HCT116 (cell line): ENCODE results near the gene RNPEP. TPM values are rescaled to one million over a fixed set of nuclear protein-coding genes. Genes with fewer than 3 reads are reported as not detected.
A peak's percentile ranks its signal among the peaks of the same experiment; 100 is the strongest.

Source experiments
- ATAC-seq: fragments of 200-7000 bp; cut with Tn5 transposase; 2 replicates; pipeline ENCODE4 v1.9.1; 2020; ENCODE audit warnings: mild to moderate bottlenecking, moderate library complexity
- BruUV-seq: library from RNA; stranded (reverse); fragments of 400-500 nt; replicated peaks from 2 replicates; lab custom pipeline; 2021; lab: Mats Ljungman, UMichigan
- CTCF ChIA-PET: fragments of 300-600 bp; sonication (Branson Sonifier 250); formaldehyde crosslinking; loops from one replicate; lab custom pipeline; 2021; ENCODE audit warnings: antibody characterized with exemption; lab: Charles Lee
- POLR2A ChIA-PET: fragments of 300-600, 350-600 bp; sonication (Branson Sonifier 250); formaldehyde crosslinking; loops from one replicate; lab custom pipeline; 2021; ENCODE audit warnings: antibody characterized with exemption; lab: Charles Lee
- RAD21 ChIA-PET, 2 experiments: fragments of 300-600 bp; sonication (Branson Sonifier 250); formaldehyde crosslinking; loops; one replicate each; lab custom pipeline; 2023; ENCODE audit warnings: low total read pairs in 2 of 2; ENCODE audit not compliant: uncharacterized antibody in 2 of 2, unreplicated experiment in 2 of 2, low non-redundant PET in 1 of 2; lab: Charles Lee
- DNase-seq: peaks from one replicate; pipeline ENCODE4 v3.0.0-alpha.2; 2010; ENCODE audit warnings: low read depth, low spot score
- H2AFZ ChIP-seq: fragments of 200-600 bp; shearing (Covaris generic), sonication (generic); 2 replicates; pipeline ENCODE4 v1.6.1; 2017; ENCODE audit warnings: low read depth, mixed run types, mixed read lengths, antibody characterized with exemption, low read length; ENCODE audit not compliant: poor library complexity, severe bottlenecking
- H3K27ac ChIP-seq: 2 replicates; pipeline ENCODE4 v1.5.1; 2012; ENCODE audit warnings: low read depth, low read length
- H3K27me3 ChIP-seq: fragments of 200-600 bp; sonication (generic); 2 replicates; pipeline ENCODE4 v1.6.1; 2016; ENCODE audit warnings: mixed run types, low read length, mixed read lengths; ENCODE audit not compliant: insufficient read depth
- H3K36me3 ChIP-seq, 2 experiments: fragments of 200-500 bp in 1 of 2; fragments of 200-600 bp in 1 of 2; sonication (Bioruptor generic) in 1 of 2; sonication (generic) in 1 of 2; 2 replicates each; pipeline versions ENCODE4 v1.5.1 to v1.6.1; 2014 to 2016; ENCODE audit warnings: low read length in 2 of 2, inconsistent platforms in 1 of 2, mixed read lengths in 1 of 2, mixed run types in 1 of 2; ENCODE audit not compliant: insufficient read depth in 2 of 2, control insufficient read depth in 1 of 2
- H3K4me1 ChIP-seq, 2 experiments: fragments of 200-600 bp in 1 of 2; sonication (generic) in 1 of 2; 2 replicates each; pipeline versions ENCODE4 v1.5.1 to v1.6.1; 2012 to 2017; ENCODE audit warnings: low read length in 2 of 2, inconsistent platforms in 1 of 2, mild to moderate bottlenecking in 1 of 2, mixed read lengths in 1 of 2, mixed run types in 1 of 2, moderate library complexity in 1 of 2; ENCODE audit not compliant: insufficient read depth in 2 of 2, control insufficient read depth in 1 of 2
- H3K4me2 ChIP-seq: fragments of 200-600 bp; sonication (generic); 2 replicates; pipeline ENCODE4 v1.6.1; 2017; ENCODE audit warnings: mixed run types, low read length, mixed read lengths
- H3K4me3 ChIP-seq, 2 experiments: fragments of 200-600 bp in 1 of 2; sonication (generic) in 1 of 2; replicated peaks in 1 of 2; 2 replicates each; pipeline ENCODE4 v1.5.1; 2011 to 2016; ENCODE audit warnings: low read length in 2 of 2, control low read depth in 1 of 2, low read depth in 1 of 2, mild to moderate bottlenecking in 1 of 2, mixed read lengths in 1 of 2, mixed run types in 1 of 2
- H3K79me2 ChIP-seq: fragments of 200-600 bp; sonication (generic); 2 replicates; pipeline ENCODE4 v1.6.1; 2017; ENCODE audit warnings: mild to moderate bottlenecking, mixed run types, low read length, moderate library complexity, mixed read lengths; ENCODE audit not compliant: insufficient read depth
- H3K9ac ChIP-seq: fragments of 200-600 bp; sonication (generic); 2 replicates; pipeline ENCODE4 v1.6.1; 2016; ENCODE audit warnings: low read length, mixed read lengths
- H3K9me2 ChIP-seq: fragments of 200-600 bp; sonication (generic), shearing (Covaris generic); 2 replicates; pipeline ENCODE4 v1.6.1; 2017; ENCODE audit warnings: mixed run types, mild to moderate bottlenecking, moderate library complexity; ENCODE audit not compliant: insufficient read depth
- H3K9me3 ChIP-seq, 2 experiments: fragments of 200-500 bp in 1 of 2; fragments of 200-600 bp in 1 of 2; sonication (Bioruptor generic) in 1 of 2; sonication (generic) in 1 of 2; 2 replicates each; pipeline ENCODE4 v1.6.1; 2014 to 2017; ENCODE audit warnings: low read length in 2 of 2, mixed read lengths in 2 of 2, inconsistent platforms in 1 of 2, low read depth in 1 of 2, mild to moderate bottlenecking in 1 of 2, mixed run types in 1 of 2, moderate library complexity in 1 of 2; ENCODE audit not compliant: control insufficient read depth in 1 of 2, insufficient read depth in 1 of 2
- H4K20me1 ChIP-seq: fragments of 200-600 bp; sonication (generic), shearing (Covaris generic); 2 replicates; pipeline ENCODE4 v1.6.1; 2017; ENCODE audit warnings: mixed run types, mild to moderate bottlenecking, moderate library complexity; ENCODE audit not compliant: insufficient read depth
- ELF1 ChIP-seq: IDR thresholded peaks from 2 replicates; pipeline ENCODE4 v1.6.1; 2012; ENCODE audit warnings: low read depth, borderline replicate concordance
- JUND ChIP-seq: IDR thresholded peaks from 2 replicates; pipeline ENCODE4 v1.6.1; 2012
- POLR2A ChIP-seq: IDR thresholded peaks from 2 replicates; pipeline ENCODE4 v1.7.0; 2011; ENCODE audit warnings: borderline replicate concordance; ENCODE audit not compliant: insufficient read depth, insufficient read length; ENCODE audit errors: extremely low read depth
- intact Hi-C: fragments of 100-400 bp; cut with micrococcal nuclease; formaldehyde crosslinking; loops from 2 replicates; pipeline ENCODE4 v1.10.0; 2022
- total RNA-seq: library from RNA; stranded (reverse); gene quantifications from one replicate; pipeline ENCODE4 v1.2.1, GENCODE V29; 2021; ENCODE audit not compliant: unreplicated experiment
- TF ChIP-seq, protein P1 (sequence below): IDR thresholded peaks from 2 replicates; pipeline ENCODE4 v1.6.1; 2012; ENCODE audit warnings: low read depth
- TF ChIP-seq, protein P2 (sequence below), 3 experiments: fragments of 200-600 bp in 1 of 3; sonication (generic) in 1 of 3; IDR thresholded peaks in 2 of 3; conservative IDR thresholded peaks in 1 of 3; 2 replicates each; pipeline ENCODE4 v1.5.1; 2012 to 2017; ENCODE audit warnings: low read depth in 2 of 3, low read length in 2 of 3, antibody characterized with exemption in 1 of 3, borderline replicate concordance in 1 of 3, control low read depth in 1 of 3, mild to moderate bottlenecking in 1 of 3, mixed read lengths in 1 of 3, mixed run types in 1 of 3, moderate library complexity in 1 of 3; ENCODE audit not compliant: insufficient read depth in 1 of 3

The RNPEP gene
- total RNA-seq, 1 experiment from 2014 or later, result 85.9 TPM

DNA sequence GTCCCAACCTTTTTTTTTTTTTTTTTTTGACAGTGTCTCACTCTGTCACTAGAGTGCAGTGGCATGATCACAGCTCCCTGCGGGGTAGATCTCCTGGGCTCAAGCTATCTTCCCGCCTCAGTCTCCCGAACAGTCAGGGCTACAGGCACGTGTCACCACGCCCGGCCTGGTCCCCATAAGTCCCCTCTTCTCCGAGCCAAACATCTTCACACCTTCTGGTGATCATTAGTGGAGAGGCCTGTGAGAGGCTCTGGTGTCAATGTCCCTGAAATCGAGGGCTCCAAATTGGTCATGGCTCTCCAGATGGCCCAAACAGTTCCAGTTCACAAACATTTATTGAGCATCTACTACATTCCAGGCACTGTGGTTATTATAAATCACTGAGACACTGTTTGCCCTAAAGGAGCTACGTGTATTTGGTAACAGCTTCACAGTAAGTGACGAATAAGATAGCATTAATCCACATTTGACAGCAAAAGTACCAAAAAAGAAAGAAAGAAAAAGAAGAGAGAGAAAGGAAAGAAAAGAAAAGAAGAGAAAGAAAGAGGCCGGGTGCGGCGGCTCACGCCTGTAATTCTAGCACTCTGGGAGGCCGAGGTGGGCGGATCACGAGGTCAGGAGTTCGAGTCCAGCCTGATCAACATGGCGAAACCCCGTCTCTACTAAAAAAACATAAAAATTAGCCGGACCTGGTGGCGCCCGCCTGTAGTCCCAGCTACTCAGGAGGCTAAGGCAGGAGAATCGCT lies 28.0 kb upstream of the RNPEP start:
- DNase-seq, result no peak
- RAD21 ChIA-PET, result no interaction called here
- Histone ChIP-seq H3K36me3 (peaks cover 15 to 17% of the 10 kb centered on the region in 2 experiments), H3K9ac (peak overlapping the region; percentile 96), H3K4me3 (peak overlapping the region; percentile 91 to 94), H3K9me2 (no peaks in the 10 kb centered on the region), H3K27me3 (no peaks in the 10 kb centered on the region), H4K20me1 (0 out of 2 replicates have a peak, but pooled peaks cover 3% of the 10 kb centered on the region), H3K4me1 (peaks cover 4 to 10% of the 10 kb centered on the region in 2 experiments; a peak in 1 of 4 replicates), H2AFZ (no peak overlapping the region), H3K9me3 (no peaks in the 10 kb centered on the region), H3K4me2 (peak overlapping the region; percentile 73), H3K27ac (peak overlapping the region; percentile 79), H3K79me2 (peaks cover 39% of the 10 kb centered on the region)
- ATAC-seq, result peak; percentile 12
- POLR2A ChIA-PET, result interaction anchor here (0.6 to 1.4 kb wide), 8 partner anchors 9 to 234 kb away, joined by 3 to 7 read pairs (median 4); no protein-coding TSS in a partner anchor
- TF ChIP-seq, protein P1, sequence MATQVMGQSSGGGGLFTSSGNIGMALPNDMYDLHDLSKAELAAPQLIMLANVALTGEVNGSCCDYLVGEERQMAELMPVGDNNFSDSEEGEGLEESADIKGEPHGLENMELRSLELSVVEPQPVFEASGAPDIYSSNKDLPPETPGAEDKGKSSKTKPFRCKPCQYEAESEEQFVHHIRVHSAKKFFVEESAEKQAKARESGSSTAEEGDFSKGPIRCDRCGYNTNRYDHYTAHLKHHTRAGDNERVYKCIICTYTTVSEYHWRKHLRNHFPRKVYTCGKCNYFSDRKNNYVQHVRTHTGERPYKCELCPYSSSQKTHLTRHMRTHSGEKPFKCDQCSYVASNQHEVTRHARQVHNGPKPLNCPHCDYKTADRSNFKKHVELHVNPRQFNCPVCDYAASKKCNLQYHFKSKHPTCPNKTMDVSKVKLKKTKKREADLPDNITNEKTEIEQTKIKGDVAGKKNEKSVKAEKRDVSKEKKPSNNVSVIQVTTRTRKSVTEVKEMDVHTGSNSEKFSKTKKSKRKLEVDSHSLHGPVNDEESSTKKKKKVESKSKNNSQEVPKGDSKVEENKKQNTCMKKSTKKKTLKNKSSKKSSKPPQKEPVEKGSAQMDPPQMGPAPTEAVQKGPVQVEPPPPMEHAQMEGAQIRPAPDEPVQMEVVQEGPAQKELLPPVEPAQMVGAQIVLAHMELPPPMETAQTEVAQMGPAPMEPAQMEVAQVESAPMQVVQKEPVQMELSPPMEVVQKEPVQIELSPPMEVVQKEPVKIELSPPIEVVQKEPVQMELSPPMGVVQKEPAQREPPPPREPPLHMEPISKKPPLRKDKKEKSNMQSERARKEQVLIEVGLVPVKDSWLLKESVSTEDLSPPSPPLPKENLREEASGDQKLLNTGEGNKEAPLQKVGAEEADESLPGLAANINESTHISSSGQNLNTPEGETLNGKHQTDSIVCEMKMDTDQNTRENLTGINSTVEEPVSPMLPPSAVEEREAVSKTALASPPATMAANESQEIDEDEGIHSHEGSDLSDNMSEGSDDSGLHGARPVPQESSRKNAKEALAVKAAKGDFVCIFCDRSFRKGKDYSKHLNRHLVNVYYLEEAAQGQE, result no peak
- TF ChIP-seq POLR2A, result no peak
- no peak for TF ChIP-seq JUND
- TF ChIP-seq, protein P2, sequence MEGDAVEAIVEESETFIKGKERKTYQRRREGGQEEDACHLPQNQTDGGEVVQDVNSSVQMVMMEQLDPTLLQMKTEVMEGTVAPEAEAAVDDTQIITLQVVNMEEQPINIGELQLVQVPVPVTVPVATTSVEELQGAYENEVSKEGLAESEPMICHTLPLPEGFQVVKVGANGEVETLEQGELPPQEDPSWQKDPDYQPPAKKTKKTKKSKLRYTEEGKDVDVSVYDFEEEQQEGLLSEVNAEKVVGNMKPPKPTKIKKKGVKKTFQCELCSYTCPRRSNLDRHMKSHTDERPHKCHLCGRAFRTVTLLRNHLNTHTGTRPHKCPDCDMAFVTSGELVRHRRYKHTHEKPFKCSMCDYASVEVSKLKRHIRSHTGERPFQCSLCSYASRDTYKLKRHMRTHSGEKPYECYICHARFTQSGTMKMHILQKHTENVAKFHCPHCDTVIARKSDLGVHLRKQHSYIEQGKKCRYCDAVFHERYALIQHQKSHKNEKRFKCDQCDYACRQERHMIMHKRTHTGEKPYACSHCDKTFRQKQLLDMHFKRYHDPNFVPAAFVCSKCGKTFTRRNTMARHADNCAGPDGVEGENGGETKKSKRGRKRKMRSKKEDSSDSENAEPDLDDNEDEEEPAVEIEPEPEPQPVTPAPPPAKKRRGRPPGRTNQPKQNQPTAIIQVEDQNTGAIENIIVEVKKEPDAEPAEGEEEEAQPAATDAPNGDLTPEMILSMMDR (IDR thresholded peaks at IDR 0.05 in 2 of 3, conservative IDR thresholded peaks at IDR 0.05 in 1 of 3; ENCODE audit: borderline replicate concordance in 1 of 3, insufficient read depth in 1 of 3, low read depth in 2 of 3, low read length in 2 of 3), result no peak
- no peak for TF ChIP-seq ELF1
- CTCF ChIA-PET, result interaction anchor here (0.6 to 2.3 kb wide), 3 partner anchors 10 to 59 kb away, joined by 3 to 13 read pairs (median 4); no protein-coding TSS in a partner anchor
- BruUV-seq, result TSS peak; percentile 93
- intact Hi-C loops, result loop anchor here (5.0 kb wide), 1 partner anchor 57 kb away; no protein-coding TSS in a partner anchor
